ENCODE results near the gene LRIG3. TPM values are rescaled to one million over a fixed set of nuclear protein-coding genes. Genes with fewer than 3 reads are reported as not detected.

The LRIG3 gene
- total and polyA plus RNA-seq, 2 donors (not counting 1 experiment from before 2014, with no cell fraction given) = 37.1 to 118 TPM

- Histone ChIP-seq H4K20me1 (ENCODE audit: control insufficient read depth, extremely low read depth, insufficient read depth, low read length) (no peaks in the 10 kb centered on the region), H2AFZ (ENCODE audit: low read length) (no peak overlapping the region), H3K4me3 (replicated peaks in 1 of 4; ENCODE audit: control extremely low read depth in 1 of 4, insufficient read depth in 1 of 4, low read depth in 3 of 4, low read length in 4 of 4) (peak overlapping the region in 2 of 4 experiments; percentile 69 to 95), H3K9ac (ENCODE audit: insufficient read depth, low read length) (no peak overlapping the region), H3K27me3 (ENCODE audit: control insufficient read depth, insufficient read depth, low read length) (no peaks in the 10 kb centered on the region), H3K4me2 (ENCODE audit: extremely low read depth, insufficient read depth, low read length) (peak overlapping the region; percentile 76), H3K4me1 (ENCODE audit: control insufficient read depth, extremely low read depth, insufficient read depth, low read length) (no peaks in the 10 kb centered on the region), H3K27ac (ENCODE audit: insufficient read depth, low read length) (no peak overlapping the region), H3K79me2 (ENCODE audit: control insufficient read depth, insufficient read depth, low read length) (peaks cover 37% of the 10 kb centered on the region), H3K36me3 (ENCODE audit: control insufficient read depth, insufficient read depth, low read length) (no peaks in the 10 kb centered on the region), H3K9me3 (ENCODE audit: control insufficient read depth, insufficient read depth, low read depth, low read length) (no peaks in the 10 kb centered on the region)
- no peak for DNase-seq (ENCODE audit: low read depth in 2 of 2)
- TF ChIP-seq EZH2 (IDR thresholded peaks at IDR 0.05; ENCODE audit: low read length, missing control alignments) = no peak
- TF ChIP-seq CTCF (conservative IDR thresholded peaks at IDR 0.05 in 1 of 2, IDR thresholded peaks at IDR 0.05 in 1 of 2; ENCODE audit: low read depth in 1 of 2, low read length in 2 of 2) = no peak
These were observed 907 bp upstream of the LRIG3 start for GRCh38 chr12:58920961-58921861.

GRCh38 chr12:58919231-58920101, 838 bp downstream of the LRIG3 start:
- Histone ChIP-seq H3K79me2 (ENCODE audit: control insufficient read depth, insufficient read depth, low read length) (peaks cover 53% of the 10 kb centered on the region), H3K27ac (ENCODE audit: insufficient read depth, low read length) (peak overlapping the region; percentile 48), H2AFZ (ENCODE audit: low read length) (peak overlapping the region; percentile 68), H3K9me3 (ENCODE audit: control insufficient read depth, insufficient read depth, low read depth, low read length) (no peaks in the 10 kb centered on the region), H4K20me1 (ENCODE audit: control insufficient read depth, extremely low read depth, insufficient read depth, low read length) (no peaks in the 10 kb centered on the region), H3K4me3 (replicated peaks in 1 of 4; ENCODE audit: control extremely low read depth in 1 of 4, insufficient read depth in 1 of 4, low read depth in 3 of 4, low read length in 4 of 4) (peak overlapping the region; percentile 75 to 99 (median 90)), H3K4me1 (ENCODE audit: control insufficient read depth, extremely low read depth, insufficient read depth, low read length) (no peaks in the 10 kb centered on the region), H3K36me3 (ENCODE audit: control insufficient read depth, insufficient read depth, low read length) (no peaks in the 10 kb centered on the region), H3K27me3 (ENCODE audit: control insufficient read depth, insufficient read depth, low read length) (no peaks in the 10 kb centered on the region), H3K4me2 (ENCODE audit: extremely low read depth, insufficient read depth, low read length) (peak overlapping the region; percentile 67), H3K9ac (ENCODE audit: insufficient read depth, low read length) (peak overlapping the region; percentile 57)
- TF ChIP-seq CTCF (conservative IDR thresholded peaks at IDR 0.05 in 1 of 2, IDR thresholded peaks at IDR 0.05 in 1 of 2; ENCODE audit: low read depth in 1 of 2, low read length in 2 of 2) (no peak), EZH2 (IDR thresholded peaks at IDR 0.05; ENCODE audit: low read length, missing control alignments) (no peak)
- peak; percentile 59 to 68 for DNase-seq (ENCODE audit: low read depth in 2 of 2)

- Histone ChIP-seq H2AFZ (ENCODE audit: low read length) (no peak overlapping the region), H3K27ac (ENCODE audit: insufficient read depth, low read length) (no peak overlapping the region), H3K27me3 (ENCODE audit: control insufficient read depth, insufficient read depth, low read length) (no peaks in the 10 kb centered on the region), H4K20me1 (ENCODE audit: control insufficient read depth, extremely low read depth, insufficient read depth, low read length) (no peaks in the 10 kb centered on the region), H3K9ac (ENCODE audit: insufficient read depth, low read length) (no peak overlapping the region), H3K36me3 (ENCODE audit: control insufficient read depth, insufficient read depth, low read length) (peaks cover 2% of the 10 kb centered on the region), H3K9me3 (ENCODE audit: control insufficient read depth, insufficient read depth, low read depth, low read length) (no peaks in the 10 kb centered on the region), H3K4me3 (replicated peaks in 1 of 4; ENCODE audit: control extremely low read depth in 1 of 4, insufficient read depth in 1 of 4, low read depth in 3 of 4, low read length in 4 of 4) (peak overlapping the region; percentile 75 to 99 (median 90)), H3K4me2 (ENCODE audit: extremely low read depth, insufficient read depth, low read length) (peak overlapping the region; percentile 67), H3K4me1 (ENCODE audit: control insufficient read depth, extremely low read depth, insufficient read depth, low read length) (no peaks in the 10 kb centered on the region), H3K79me2 (ENCODE audit: control insufficient read depth, insufficient read depth, low read length) (peaks cover 63% of the 10 kb centered on the region)
- no peak for TF ChIP-seq CTCF (conservative IDR thresholded peaks at IDR 0.05 in 1 of 2, IDR thresholded peaks at IDR 0.05 in 1 of 2; ENCODE audit: low read depth in 1 of 2, low read length in 2 of 2)
- no peak for TF ChIP-seq EZH2 (IDR thresholded peaks at IDR 0.05; ENCODE audit: low read length, missing control alignments)
- DNase-seq (ENCODE audit: low read depth in 2 of 2) = peak; percentile 16 to 26
These were observed 1.8 kb downstream of the LRIG3 start for GRCh38 chr12:58918469-58918844.
